NK-92 (cell line): ENCODE data around the gene ROBO1.

Experiments used
- DNase-seq: peaks from one replicate; lab custom pipeline; 2025; ENCODE audit not compliant: unreplicated experiment; lab: John Stamatoyannopoulos, UW

ROBO1 gene

GRCh38 chr3:79250746-79251145, 517.1 kb downstream of the ROBO1 start:
- no peak for DNase-seq

DNA sequence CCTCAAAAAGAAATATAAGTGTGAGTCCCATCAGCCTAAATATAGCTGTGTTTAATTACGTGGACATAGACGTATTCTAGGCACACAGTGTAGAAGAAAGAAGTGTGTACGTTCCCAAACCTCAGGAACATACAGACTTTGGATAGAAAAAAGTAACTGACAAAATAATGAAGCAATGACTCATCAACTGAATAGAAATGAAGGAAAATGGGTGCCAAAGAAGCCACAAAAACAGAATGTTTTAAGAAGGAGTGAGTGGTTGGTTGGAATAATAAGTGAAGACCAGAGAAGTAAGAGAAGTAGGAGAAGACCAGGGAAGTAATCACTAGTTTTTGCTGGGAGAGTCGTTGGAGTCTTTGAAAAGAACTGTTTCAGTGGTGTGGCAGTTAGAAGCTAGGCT, 518.1 kb downstream of the ROBO1 start:
- DNase-seq: no peak

DNA sequence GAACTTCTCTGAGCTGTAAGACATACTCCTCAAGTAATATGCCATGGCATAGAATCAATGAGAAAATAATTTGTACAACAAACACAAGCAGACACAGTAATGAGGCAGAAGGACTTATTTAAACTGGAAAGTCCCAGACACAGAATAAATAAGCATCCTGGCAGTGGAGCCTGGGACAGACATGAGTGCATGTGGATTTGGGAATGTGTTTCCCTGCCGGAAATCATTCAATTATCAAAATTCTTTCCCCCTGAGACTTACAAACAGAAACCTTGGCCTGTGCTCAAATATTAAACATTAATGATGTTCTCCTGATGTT, 520.1 kb downstream of the ROBO1 start:
- DNase-seq: no peak

DNA sequence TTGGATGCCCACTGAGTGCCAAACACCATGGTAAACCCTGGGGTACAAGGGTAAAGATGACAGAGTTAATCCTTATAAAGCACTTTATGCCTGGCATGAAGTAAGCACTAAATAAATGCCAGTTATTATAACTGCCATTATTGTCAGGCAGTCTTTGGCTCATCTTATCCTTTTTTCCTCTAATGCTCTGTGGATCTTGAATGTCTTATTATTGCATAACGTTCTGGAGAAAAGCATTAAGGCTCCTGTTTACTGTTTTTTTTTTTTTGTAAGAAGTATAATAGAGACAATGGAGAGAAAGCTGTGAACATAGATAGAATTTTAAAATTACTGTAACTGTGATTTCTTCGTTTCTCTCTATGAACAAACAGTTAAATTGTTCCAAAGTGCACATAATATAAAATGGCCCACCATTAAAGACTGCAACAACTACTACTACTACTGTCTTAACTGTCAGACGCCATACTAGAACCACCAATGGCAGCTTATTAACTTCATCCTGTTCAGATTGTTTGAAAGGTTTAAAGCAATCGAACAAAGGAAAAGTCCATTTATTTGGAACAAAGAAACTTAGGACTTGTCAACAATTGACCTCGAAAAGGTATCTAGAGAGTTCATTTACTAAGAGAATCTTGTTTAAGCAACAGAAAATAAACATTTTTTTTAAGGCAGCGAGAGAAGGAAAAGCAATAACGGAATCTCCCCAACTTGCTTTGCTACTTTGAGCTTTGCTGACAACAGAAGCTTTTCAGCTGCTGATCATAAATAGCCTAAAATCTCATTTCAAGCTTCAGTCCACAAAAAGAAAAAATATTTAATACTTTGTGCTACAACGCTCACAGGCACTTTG, 520.7 kb downstream of the ROBO1 start:
- DNase-seq: no peak

DNA sequence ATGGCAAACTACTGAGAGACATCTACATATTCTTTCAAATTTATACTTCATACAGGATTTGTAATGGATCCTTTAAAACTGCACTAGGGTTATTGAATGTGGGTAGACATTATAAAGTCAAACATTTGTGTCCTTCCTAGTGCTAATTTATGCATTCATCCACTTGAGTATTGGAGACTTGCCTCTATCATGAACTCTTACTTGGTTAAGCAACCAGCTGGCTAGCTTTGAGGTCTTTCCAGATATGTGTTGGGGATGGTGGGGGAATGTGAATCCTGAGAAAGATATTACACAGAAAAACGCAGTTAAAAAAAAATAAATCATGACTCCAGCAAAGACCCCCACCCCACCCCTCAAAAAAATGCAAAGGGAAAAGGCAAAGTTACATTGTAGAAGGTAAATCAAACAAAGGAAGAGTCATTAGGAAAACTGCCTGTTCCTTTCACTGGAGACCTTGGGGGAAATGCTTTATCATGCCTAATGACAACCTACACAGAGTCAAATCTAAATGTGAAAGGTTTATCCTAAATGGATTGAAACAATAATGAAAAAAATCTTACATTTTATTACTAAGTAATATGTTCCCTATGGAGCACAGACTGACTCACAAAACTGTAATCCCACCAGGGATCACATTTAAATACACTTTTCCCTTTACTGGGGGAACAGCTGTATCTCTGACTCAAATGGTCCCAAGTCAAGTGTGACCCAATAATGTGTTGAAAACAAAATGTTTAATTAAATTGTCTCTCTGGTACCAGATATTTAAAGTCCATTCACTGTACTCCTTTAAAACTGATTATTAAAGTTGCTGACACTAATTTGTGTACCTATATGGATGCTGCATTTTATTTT, 522.3 kb downstream of the ROBO1 start:
- no peak for DNase-seq

- no peak for DNase-seq
Measured at GRCh38 chr3:79236496-79236895, 531.3 kb downstream of the ROBO1 start.

DNA sequence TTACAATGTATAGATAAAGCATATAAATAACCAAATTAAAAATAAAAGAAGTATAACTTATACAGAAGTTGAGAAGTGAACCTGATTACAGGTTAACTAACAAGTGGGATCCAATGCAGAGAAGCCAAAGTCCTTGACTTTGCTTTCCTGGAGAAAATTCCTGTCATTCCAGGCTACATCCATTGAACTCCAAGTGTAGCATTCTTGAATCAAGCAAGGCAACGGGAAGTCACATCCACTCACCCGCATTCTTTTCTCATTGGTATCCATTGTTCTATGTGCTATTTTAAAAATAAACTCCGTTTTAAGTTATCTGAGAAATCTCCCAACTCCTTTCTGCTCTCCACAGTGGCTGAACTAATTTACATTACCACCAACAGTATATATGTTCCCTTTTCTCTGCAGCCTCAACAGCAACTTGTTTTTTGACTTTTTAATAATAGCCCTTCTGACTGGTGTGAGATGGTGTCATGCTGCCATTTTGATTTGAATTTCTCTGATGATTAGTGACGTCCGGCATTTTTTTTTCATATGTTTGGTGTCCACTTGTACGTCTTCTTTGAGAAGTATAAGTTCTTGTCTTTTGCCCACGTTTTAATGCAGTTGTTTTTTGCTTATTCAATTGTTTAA, 534.3 kb downstream of the ROBO1 start:
- no peak for DNase-seq

DNA sequence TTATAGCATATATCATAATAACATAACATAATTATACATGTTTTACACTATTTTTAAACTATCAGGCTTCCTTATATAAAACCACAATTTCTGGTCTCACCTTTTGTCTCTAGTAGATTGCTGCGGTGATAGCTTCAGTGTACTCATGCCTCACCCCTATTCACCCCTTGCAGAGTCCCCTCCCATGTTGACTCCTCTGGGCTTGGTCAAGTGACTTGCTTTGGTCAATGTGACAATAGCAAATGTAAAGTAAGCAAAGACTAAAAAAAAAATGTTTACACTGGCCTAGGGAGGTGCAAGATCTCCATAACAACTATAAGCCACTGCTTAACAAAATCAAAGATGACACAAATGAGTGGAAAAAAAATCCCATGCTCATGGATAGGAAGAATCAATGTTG, 537.5 kb downstream of the ROBO1 start:
- DNase-seq: no peak

DNA sequence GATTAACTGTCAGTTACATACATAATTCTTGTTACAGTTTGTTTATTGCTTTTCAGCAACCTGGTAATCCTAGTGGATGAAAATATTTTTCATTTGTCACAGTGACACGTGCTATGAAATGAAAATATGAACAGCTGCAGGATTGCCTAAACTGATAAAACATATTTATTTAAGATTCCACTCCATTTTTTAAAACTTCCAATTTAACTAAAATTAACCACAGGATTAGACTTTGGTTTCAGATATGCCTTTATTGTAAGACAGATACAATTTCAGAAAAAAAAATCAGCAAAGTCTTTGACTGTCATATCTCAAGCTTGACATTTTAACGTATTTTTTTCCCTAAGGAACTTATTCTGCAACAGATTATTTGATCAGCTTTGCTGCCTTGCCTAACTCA, 550.7 kb downstream of the ROBO1 start:
- DNase-seq: no peak

DNA sequence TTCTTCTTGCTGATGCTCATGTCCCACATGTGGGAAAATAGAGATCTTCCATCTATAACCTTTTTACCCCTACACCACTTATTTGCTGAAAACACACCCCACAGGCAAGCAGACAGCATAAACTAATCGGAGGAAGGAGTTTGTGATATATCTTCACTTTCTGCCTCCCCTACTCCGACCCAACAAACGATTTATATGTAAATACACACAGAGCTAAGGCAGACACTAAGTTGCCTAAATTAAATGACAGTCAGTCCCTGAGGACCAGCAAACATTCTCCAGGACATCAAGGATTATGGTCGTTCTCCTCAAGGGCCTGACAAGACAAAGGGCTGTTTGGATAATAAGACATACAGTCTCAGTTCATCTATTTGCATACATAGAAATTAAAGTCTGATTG, 552.5 kb downstream of the ROBO1 start:
- DNase-seq: no peak

GRCh38 chr3:79211586-79212359, 556.0 kb downstream of the ROBO1 start:
- DNase-seq: no peak

GRCh38 chr3:79204351-79204750, 563.4 kb downstream of the ROBO1 start:
- DNase-seq: no peak

DNA sequence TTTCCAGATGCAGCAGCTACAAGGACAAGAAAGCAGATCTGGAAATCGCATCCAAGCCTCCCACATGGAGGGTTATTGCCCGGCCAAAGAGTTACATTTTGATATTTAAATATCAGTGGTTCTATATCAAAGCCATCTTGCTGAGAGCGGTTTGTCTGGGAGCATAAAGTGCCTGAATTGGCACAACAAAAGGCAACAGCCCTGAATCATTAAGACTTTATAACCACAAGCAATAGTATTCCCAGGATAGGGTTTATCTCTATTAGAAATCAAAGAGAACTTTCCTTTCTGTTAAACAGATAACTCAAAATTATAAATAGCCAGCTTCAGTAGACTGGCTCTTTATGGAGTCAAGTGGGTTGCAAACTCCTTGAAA, 564.7 kb downstream of the ROBO1 start:
- DNase-seq: no peak

DNA sequence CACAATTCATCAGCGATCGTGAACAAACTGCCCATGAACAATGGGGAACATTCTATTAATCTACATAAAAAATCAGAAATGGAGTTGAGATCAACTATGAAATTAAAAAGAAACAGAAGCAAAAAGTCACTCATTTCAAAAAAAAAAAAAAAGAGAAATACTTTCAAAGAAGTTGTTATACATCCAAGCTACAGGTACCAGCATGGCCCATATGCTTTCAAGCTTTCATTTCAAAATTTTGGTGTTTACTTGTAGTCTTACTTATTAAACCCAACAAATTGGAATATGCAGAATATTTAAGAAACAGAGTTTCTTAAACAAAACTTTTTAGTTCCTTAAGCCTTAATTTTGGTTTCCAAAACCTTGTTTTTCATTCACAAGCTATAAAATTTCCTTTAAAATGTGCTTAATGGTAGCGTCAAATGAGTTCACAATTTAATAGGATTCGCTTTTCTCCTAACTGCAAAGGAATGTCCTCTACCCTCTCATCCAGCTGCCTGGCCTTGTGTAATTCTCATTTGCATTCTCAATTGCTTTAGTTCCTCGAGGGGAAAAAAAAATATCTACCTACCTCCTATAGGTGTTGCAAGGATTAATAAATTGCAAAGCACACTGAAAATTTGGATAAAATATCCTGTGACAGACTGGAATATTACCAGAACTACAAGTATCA, 565.2 kb downstream of the ROBO1 start:
- no peak for DNase-seq

GRCh38 chr3:79200456-79200855, 567.3 kb downstream of the ROBO1 start:
- DNase-seq: no peak

GRCh38 chr3:79199966-79200365, 567.8 kb downstream of the ROBO1 start:
- no peak for DNase-seq

DNA sequence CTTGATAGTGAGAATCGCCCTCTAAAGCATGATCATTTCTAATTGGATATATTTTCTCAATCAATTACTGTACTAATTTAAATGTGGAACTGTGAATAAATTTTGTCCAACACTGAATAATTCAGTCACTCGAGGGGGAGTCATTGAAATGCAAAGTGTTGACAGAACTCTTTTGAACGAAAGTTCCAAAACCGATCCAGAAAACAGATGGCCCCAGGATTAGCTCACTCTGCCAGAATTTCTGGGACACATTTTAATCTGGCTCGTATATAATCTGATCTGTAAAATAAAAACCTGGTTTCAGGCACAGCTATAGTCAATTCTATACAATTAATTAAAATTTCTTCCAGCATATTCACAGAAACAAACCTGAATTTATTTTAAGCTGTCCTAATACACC, 580.4 kb downstream of the ROBO1 start:
- DNase-seq: no peak

DNA sequence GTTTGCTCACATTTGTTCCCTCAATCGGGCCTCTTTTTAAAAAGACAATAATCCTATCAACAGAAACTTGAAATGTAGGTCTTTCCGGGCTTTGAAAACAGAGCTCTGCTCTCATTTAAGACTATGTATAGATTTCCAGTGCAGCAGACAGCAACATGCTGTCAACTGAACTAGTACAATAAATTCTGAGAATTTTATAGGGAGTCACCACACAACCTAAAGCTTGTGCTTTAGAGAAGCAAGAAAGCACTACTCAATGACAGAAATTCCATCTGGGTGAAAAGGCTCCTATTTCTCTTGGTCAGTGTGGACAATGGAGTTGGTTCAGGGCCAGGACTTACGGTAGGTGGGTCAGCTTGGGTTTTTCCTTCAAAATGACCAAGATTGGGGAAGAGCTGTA, 583.5 kb downstream of the ROBO1 start:
- no peak for DNase-seq

DNA sequence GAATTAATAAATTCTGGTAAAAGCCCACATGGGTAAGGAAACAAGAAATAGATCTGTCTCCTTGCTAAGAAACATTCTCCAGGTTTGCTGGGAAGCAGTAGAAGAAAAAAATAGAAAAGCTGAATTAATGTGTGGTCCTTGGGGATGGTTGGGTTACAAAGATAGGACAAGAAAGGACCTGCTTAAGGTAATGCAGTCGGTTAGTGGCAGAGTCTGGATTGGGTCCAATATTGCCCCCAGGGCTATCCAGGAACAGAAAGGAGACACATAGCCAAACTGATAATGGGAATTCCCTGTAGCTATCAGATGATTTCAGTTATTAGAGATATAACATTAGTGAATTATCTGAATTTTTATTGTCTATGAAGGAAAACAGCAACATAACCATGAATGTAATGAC, 584.3 kb downstream of the ROBO1 start:
- DNase-seq: no peak

DNA sequence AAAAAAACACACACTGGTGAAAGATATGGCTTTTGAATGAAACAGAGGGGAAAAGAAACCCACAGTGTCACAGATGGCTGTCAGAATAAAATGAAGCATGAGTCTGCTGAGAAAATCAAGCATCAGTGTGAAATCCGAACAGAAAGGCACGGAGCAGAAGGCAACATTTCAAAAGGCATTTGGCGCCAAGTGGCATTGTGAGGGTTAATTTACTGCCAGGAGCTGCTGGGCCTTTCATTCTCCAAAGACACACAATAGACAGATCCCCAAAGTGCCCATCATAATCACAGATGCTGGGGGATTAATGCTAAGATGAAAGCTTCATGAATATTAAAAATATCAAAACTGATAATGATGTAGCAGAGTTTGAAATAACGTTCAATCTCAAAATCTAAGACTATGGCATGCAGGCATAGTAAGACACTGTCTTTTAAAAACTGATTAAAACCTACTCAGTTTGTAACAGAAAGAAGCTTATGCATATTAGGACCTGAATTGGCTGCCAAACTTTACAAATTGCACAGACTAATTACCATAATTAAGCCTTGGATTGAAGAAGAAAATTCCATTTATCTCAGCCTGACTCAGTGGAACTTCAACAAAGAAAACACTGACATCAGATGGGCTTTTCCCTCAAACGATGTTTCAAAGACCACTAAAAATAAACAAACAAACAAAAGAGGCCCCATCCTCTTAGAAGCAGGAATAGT, 589.2 kb downstream of the ROBO1 start:
- DNase-seq: no peak
